HG03175 (cell line): Measurements from ENCODE around the gene RAPGEF4.

Experiments
- ATAC-seq: cut with Tn5 transposase; IDR thresholded peaks from one replicate; pipeline ENCODE4 v1.9.1; 2021; ENCODE audit warnings: mild to moderate bottlenecking, moderate library complexity; ENCODE audit not compliant: unreplicated experiment

Gene RAPGEF4

GRCh38 chr2:173053043-173053699 is 317.5 kb downstream of the RAPGEF4 start:
- no peak for ATAC-seq

GRCh38 chr2:173054466-173054865 is 318.8 kb downstream of the RAPGEF4 start:
- no peak for ATAC-seq

- no peak for ATAC-seq
Observed at GRCh38 chr2:173056705-173057364, 321.2 kb downstream of the RAPGEF4 start.

GRCh38 chr2:173058097-173058496 is 322.5 kb downstream of the RAPGEF4 start:
- no peak for ATAC-seq

- ATAC-seq = no peak
Observed at GRCh38 chr2:173058673-173059072, 323.0 kb downstream of the RAPGEF4 start.

- ATAC-seq = no peak
Observed at GRCh38 chr2:173059292-173059691, 323.6 kb downstream of the RAPGEF4 start.

- no peak for ATAC-seq
Observed at GRCh38 chr2:173059971-173060461, 324.4 kb downstream of the RAPGEF4 start.

- no peak for ATAC-seq
Observed at GRCh38 chr2:173062801-173063200, 327.2 kb downstream of the RAPGEF4 start.

GRCh38 chr2:173064151-173064805 is 328.6 kb downstream of the RAPGEF4 start:
- ATAC-seq = no peak

GRCh38 chr2:173066887-173067676 is 331.4 kb downstream of the RAPGEF4 start:
- ATAC-seq = no peak

GRCh38 chr2:173075056-173075780 is 339.6 kb downstream of the RAPGEF4 start:
- ATAC-seq = no peak

- ATAC-seq = peak; percentile 56
Observed at GRCh38 chr2:173075781-173076580, 340.3 kb downstream of the RAPGEF4 start, which contains the start of gene MAP3K20. Gene MAP3K20 (plus strand): TSS chr2:173075846. CDS start chr2:173091032, 15,186 bp downstream.

GRCh38 chr2:173076581-173077345 is 341.1 kb downstream of the RAPGEF4 start:
- peak; percentile 30 for ATAC-seq

- no peak for ATAC-seq
Observed at GRCh38 chr2:173077506-173078177, 342.0 kb downstream of the RAPGEF4 start.

- ATAC-seq = no peak
Observed at GRCh38 chr2:173079141-173079540, 343.5 kb downstream of the RAPGEF4 start.

- ATAC-seq = no peak
Observed at GRCh38 chr2:173079973-173080860, 344.6 kb downstream of the RAPGEF4 start.

- ATAC-seq = no peak
Observed at GRCh38 chr2:173086518-173087213, 351.0 kb downstream of the RAPGEF4 start.
